HG02610 (cell line): ENCODE data around the gene PNKP.

Experiments
- ATAC-seq: cut with Tn5 transposase; IDR thresholded peaks from one replicate; pipeline ENCODE4 v1.9.1; 2021; ENCODE audit warnings: mild to moderate bottlenecking, moderate library complexity; ENCODE audit not compliant: unreplicated experiment

Gene PNKP

GRCh38 chr19:49866933-49867782 lies at the start of gene PNKP:
Gene PNKP, minus strand, starts transcription at chr19:49867576. Its CDS starts 372 bp downstream, at chr19:49867204.
- ATAC-seq = peak; percentile 35

- no peak for ATAC-seq
Measured at GRCh38 chr19:49915271-49915670, 47.9 kb upstream of the PNKP start.

GRCh38 chr19:49913720-49914119 lies 46.3 kb upstream of the PNKP start:
- no peak for ATAC-seq

GRCh38 chr19:49912965-49913685 lies 45.7 kb upstream of the PNKP start:
- ATAC-seq = no peak

- ATAC-seq = peak; percentile 40
Measured at GRCh38 chr19:49911381-49912145, 44.2 kb upstream of the PNKP start.

GRCh38 chr19:49910179-49910578 lies 42.8 kb upstream of the PNKP start:
- ATAC-seq = no peak

GRCh38 chr19:49908480-49909420 lies 41.4 kb upstream of the PNKP start:
- ATAC-seq = no peak

- ATAC-seq = no peak
Measured at GRCh38 chr19:49907745-49908446, 40.5 kb upstream of the PNKP start.

GRCh38 chr19:49906879-49907564 lies 39.6 kb upstream of the PNKP start:
- no peak for ATAC-seq

GRCh38 chr19:49904136-49904535 lies 36.8 kb upstream of the PNKP start:
- ATAC-seq = no peak

- peak; percentile 54 for ATAC-seq
Measured at GRCh38 chr19:49896863-49897621, 29.7 kb upstream of the PNKP start, which contains the start of gene IL4I1. Gene IL4I1, minus strand, starts transcription at chr19:49896887. Its CDS starts 727 bp downstream, at chr19:49896160.

GRCh38 chr19:49895566-49896297 lies 28.4 kb upstream of the PNKP start:
- no peak for ATAC-seq

GRCh38 chr19:49894879-49895565 lies 27.6 kb upstream of the PNKP start:
- peak; percentile 33 for ATAC-seq

GRCh38 chr19:49894011-49894664 lies 26.8 kb upstream of the PNKP start:
- no peak for ATAC-seq

GRCh38 chr19:49892716-49893115 lies 25.3 kb upstream of the PNKP start:
- ATAC-seq = no peak

GRCh38 chr19:49891393-49891792 lies 24.0 kb upstream of the PNKP start:
- no peak for ATAC-seq
